Measurements from ENCODE around the gene ARAP1. TPM values are rescaled to one million over a fixed set of nuclear protein-coding genes. Genes with fewer than 3 reads are reported as not detected.

The ARAP1 gene
- total and polyA plus RNA-seq, 2 of the 8 experiments (the other 6 are each of a cell fraction or from before 2014, with no cell fraction given), result 25.7 to 61.6 TPM

DNA sequence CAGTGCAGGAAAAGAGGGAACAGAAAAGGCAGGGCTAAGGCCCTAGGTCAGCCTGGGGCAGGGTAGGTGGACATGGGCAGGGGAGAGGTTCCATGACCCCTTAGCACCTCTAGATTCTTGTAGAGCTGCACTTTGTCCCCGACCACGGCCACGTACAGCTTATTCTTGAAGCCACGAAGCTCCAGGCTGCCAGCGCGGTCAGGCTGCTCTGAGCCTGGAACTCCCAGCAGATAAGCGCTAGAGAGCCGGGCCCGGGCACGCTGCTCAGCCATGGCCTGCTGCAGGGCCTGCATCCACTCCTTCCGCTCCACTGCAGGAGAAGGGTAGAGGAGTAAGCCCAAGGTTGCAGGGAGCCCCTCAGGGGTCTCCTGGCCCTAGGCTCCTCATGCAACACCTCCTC is 41.9 kb downstream of the ARAP1 start (continued):
- TF ChIP-seq KDM4A (IDR thresholded peaks at IDR 0.05; ENCODE audit: low read depth, low read length, severe bottlenecking), result no peak
- no peak for TF ChIP-seq USF2 (IDR thresholded peaks at IDR 0.05; ENCODE audit: low read length)
- TF ChIP-seq SUZ12 (IDR thresholded peaks at IDR 0.05; ENCODE audit: low read length), result no peak
- TF ChIP-seq HDAC2 (IDR thresholded peaks at IDR 0.05; ENCODE audit: borderline replicate concordance in 1 of 2, low read depth in 2 of 2, low read length in 2 of 2), result no peak
- no peak for TF ChIP-seq SRF (IDR thresholded peaks at IDR 0.05; ENCODE audit: low read depth, low read length)
- TF ChIP-seq KDM5A (IDR thresholded peaks at IDR 0.05; ENCODE audit: low read length), result no peak

Data from H1 (cell line).